ENCODE data around the gene ZBTB42. TPM values are rescaled to one million over a fixed set of nuclear protein-coding genes. Genes with fewer than 3 reads are reported as not detected.

The ZBTB42 gene
- total RNA-seq, 1 donor from 2014 or later = 3.1 TPM

DNA sequence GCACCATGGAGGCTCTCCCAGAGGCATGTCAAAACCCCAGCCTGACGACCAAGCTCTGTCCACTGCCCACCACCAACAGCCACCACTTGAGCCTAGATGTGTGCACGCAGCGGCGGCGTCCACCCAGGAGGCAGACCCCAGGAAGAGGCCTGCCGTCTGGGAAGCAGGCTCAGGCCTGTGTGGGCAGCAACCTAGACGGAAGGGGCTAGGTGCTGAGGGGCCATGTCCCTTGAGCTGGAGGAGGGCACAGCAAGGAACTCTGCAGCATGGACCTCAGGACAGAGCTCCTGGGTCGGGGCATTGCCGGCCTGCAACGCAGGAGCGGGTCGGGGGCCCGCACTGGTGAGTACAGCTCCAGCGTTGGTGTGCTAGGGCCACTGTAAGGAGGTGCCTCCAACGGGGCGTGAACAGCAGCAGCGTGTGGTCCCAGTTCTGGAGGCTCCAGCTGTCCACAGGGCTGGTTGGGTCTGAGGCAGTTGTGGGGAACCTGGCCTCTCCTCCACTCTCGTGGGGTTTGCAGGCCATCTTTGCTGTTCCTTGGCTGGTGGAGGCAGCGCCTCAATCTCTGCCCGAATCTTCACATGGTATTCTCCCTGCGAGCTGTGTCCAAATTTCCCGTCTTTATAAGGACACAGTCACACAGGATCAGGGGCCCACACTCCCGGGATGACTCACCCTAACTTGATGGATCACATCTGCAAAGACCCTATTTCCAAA, 20.5 kb downstream of the ZBTB42 start:
- Mint-ChIP-seq H3K27ac (no peak overlapping the region), H3K9me3 (no peaks in the 10 kb centered on the region), H3K4me3 (no peak overlapping the region), H3K36me3 (ENCODE audit: low read depth) (peaks cover 6% of the 10 kb centered on the region), H3K27me3 (peaks cover 9% of the 10 kb centered on the region), H3K4me1 (peaks cover 18% of the 10 kb centered on the region)
- POLR2A ChIA-PET = interaction anchor here (0.6 to 1.4 kb wide), 2 partner anchors 17 to 199 kb away, joined by 3 to 5 read pairs; partner anchors contain the start of gene CDCA4
- ATAC-seq (ENCODE audit: low read depth) (no peak), DNase-seq (no peak)
- CTCF ChIA-PET = no interaction called here
- intact Hi-C loops (cut with micrococcal nuclease) = no loop called here
- no peak for TF ChIP-seq CTCF (IDR thresholded peaks at IDR 0.05)

- POLR2A ChIA-PET = interaction anchor here (1.4 kb wide), 1 partner anchor 199 kb away, joined by 3 read pairs; the partner anchor contains the start of gene CDCA4
- Mint-ChIP-seq H3K4me1 (peaks cover 15% of the 10 kb centered on the region), H3K27ac (no peak overlapping the region), H3K36me3 (ENCODE audit: low read depth) (peaks cover 6% of the 10 kb centered on the region), H3K9me3 (no peaks in the 10 kb centered on the region), H3K4me3 (no peak overlapping the region), H3K27me3 (peaks cover 9% of the 10 kb centered on the region)
- TF ChIP-seq CTCF (IDR thresholded peaks at IDR 0.05) = no peak
- DNase-seq (no peak), ATAC-seq (ENCODE audit: low read depth) (no peak)
- intact Hi-C loops (cut with micrococcal nuclease) = no loop called here
- CTCF ChIA-PET = no interaction called here
These were observed 21.2 kb downstream of the ZBTB42 start for GRCh38 chr14:104821971-104822608.

DNA sequence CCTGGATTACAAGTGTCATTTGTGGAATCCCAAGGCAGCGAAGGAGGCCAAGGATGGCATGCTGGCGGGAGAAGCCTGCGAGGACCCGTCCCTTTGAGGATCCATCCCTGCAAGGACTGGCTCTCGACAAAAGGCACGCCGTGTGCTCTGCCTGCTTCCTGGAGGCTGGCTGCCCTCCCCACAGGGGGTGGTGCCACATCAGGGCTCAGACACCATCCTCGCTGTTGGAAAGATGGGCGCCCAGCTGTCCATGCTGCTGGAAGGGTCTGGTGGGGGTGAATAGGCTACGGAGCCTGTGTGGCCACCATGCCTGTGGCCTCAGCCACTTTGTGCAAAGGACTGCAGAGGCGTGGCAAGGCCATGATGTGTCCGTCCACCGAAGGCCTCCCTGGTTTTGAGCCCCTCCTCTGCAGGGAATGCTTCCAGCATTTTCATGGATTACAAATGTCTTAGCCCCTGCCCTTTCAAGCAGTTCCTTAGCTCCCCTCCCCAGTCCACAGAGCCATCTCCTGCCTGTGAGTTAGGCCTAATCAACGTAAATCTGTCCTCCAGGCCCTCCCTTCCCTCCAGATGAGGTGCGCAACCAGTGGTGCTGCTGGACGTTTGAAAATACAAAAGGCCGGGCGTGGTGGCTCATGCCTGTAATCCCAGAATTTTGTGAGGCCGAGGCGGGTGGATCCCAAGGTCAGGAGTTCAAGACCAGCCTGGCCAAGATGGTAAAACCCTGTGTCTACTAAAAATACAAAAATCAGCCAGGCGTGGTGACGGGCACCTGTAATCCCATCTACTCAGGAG, 22.1 kb downstream of the ZBTB42 start:
- Mint-ChIP-seq H3K4me1 (peaks cover 20% of the 10 kb centered on the region), H3K4me3 (no peak overlapping the region), H3K9me3 (no peaks in the 10 kb centered on the region), H3K36me3 (ENCODE audit: low read depth) (peaks cover 6% of the 10 kb centered on the region), H3K27me3 (peaks cover 9% of the 10 kb centered on the region), H3K27ac (no peak overlapping the region)
- CTCF ChIA-PET = no interaction called here
- no peak for DNase-seq
- TF ChIP-seq CTCF (IDR thresholded peaks at IDR 0.05) = no peak
- intact Hi-C loops (cut with micrococcal nuclease) = no loop called here
- POLR2A ChIA-PET = no interaction called here
- ATAC-seq (ENCODE audit: low read depth) = no peak

DNA sequence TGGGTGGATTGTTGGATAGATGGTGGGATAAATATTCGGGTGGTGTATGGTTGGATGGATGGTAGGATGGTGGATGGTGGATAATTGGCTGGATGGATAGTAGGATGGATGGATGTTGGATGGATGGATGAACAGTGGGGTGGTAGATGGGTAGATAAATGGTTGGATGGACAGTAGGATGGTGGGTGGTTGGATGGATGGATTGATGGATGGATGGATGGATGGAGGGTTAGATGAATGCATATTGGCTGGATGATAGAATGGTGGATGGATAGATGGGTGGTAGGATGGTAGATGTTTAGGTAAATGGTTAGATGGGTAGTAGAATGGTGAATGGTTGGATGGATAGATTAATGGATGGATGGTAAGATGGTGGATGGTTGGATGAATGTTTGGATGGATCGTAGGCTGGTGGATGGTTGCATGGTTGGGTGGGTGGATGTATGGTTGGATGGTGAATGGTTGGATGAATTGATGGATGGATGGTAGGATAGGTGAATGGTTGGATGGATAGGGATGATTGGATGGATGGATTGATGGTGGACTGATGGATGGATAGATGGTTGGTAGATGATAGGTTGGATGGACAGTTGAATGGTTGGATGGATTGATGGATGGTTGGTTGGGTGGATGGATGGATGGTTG, 23.6 kb downstream of the ZBTB42 start:
- Mint-ChIP-seq H3K4me3 (peak overlapping the region; percentile 7), H3K27me3 (peaks cover 9% of the 10 kb centered on the region), H3K9me3 (no peaks in the 10 kb centered on the region), H3K27ac (peak overlapping the region; percentile 4), H3K4me1 (peaks cover 20% of the 10 kb centered on the region), H3K36me3 (ENCODE audit: low read depth) (peaks cover 2% of the 10 kb centered on the region)
- DNase-seq (no peak), ATAC-seq (ENCODE audit: low read depth) (no peak)
- ChIA-PET POLR2A (no interaction called here), CTCF (interaction anchor here (3.0 kb wide), 1 partner anchor 56 kb away, joined by 59 read pairs; no protein-coding TSS in a partner anchor)
- intact Hi-C loops (cut with micrococcal nuclease) = no loop called here
- no peak for TF ChIP-seq CTCF (IDR thresholded peaks at IDR 0.05)

Data from activated B cell treated with CpG ODN at 0.5 μM for 24 hours (primary cell).